ENCODE results near the gene TRAF3IP1. TPM values are rescaled to one million over a fixed set of nuclear protein-coding genes. Genes with fewer than 3 reads are reported as not detected.

Gene TRAF3IP1
- total RNA-seq, 4 donors from 2014 or later: 19.6 to 28.4 (median 21.7) TPM

- Histone ChIP-seq H3K9me3 (no peaks in the 10 kb centered on the region), H3K4me3 (no peak overlapping the region), H3K27me3 (peaks cover 12% of the 10 kb centered on the region), H3K27ac (no peak overlapping the region), H3K36me3 (no peaks in the 10 kb centered on the region), H3K4me1 (no peaks in the 10 kb centered on the region)
- no peak for TF ChIP-seq CTCF (IDR thresholded peaks at IDR 0.05)
- no peak for TF ChIP-seq POLR2A (IDR thresholded peaks at IDR 0.05)
- TF ChIP-seq EP300 (IDR thresholded peaks at IDR 0.05): no peak
- no peak for TF ChIP-seq POLR2AphosphoS5 (IDR thresholded peaks at IDR 0.05)
- 78 to 84% methylated on average over 3 to 6 of the region's 24 CpGs for WGBS, 2 donors (ENCODE audit: low coverage in 1 of 2)
- no peak for ATAC-seq
Observed at GRCh38 chr2:238296638-238297457, 23.5 kb upstream of the TRAF3IP1 start.

GRCh38 chr2:238299803-238300202 is 20.5 kb upstream of the TRAF3IP1 start:
- WGBS, 2 donors (ENCODE audit: low coverage in 1 of 2): 14 to 59% methylated on average over 1 to 6 of the region's 7 CpGs

DNA sequence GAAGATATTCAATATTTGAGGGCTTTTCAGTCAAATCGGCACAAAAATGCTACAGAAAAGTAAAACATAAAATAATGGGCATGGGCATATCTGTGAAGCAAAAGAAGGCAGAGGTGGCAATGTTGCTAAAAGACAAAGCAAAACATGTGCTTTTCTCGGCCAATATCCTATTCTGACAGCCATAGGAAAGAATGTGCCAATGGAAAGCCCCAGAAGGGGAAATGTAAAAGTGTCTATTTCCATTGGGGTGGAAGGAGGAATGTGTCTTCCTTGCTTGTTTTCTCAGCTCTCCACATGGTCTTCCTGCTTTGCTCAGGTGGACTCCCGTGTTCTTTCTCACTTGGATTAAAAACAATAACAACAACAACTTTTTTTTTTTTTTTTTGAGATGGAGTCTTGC is 18.2 kb upstream of the TRAF3IP1 start:
- H3K36me3 ChIP-seq: no peaks in the 10 kb centered on the region
- TF ChIP-seq CTCF (IDR thresholded peaks at IDR 0.05) (no peak), EP300 (IDR thresholded peaks at IDR 0.05) (no peak), POLR2A (IDR thresholded peaks at IDR 0.05) (no peak), POLR2AphosphoS5 (IDR thresholded peaks at IDR 0.05) (no peak)
- H3K4me1 ChIP-seq: no peaks in the 10 kb centered on the region
- ATAC-seq: no peak
- peaks cover 5% of the 10 kb centered on the region for H3K27me3 ChIP-seq
- H3K9me3 ChIP-seq: no peaks in the 10 kb centered on the region
- WGBS, 2 donors (ENCODE audit: low coverage in 1 of 2): 61 to 72% methylated on average over 3 of the region's 3 CpGs
- H3K27ac ChIP-seq: no peak overlapping the region
- no peak overlapping the region for H3K4me3 ChIP-seq

More at GRCh38 chr2:238299803-238300202, 20.5 kb upstream of the TRAF3IP1 start:
- H3K36me3 ChIP-seq: no peaks in the 10 kb centered on the region
- H3K4me1 ChIP-seq: no peaks in the 10 kb centered on the region
- ATAC-seq: no peak
- no peaks in the 10 kb centered on the region for H3K9me3 ChIP-seq
- no peak for TF ChIP-seq POLR2A (IDR thresholded peaks at IDR 0.05)
- no peak for TF ChIP-seq POLR2AphosphoS5 (IDR thresholded peaks at IDR 0.05)
- H3K27ac ChIP-seq: no peak overlapping the region
- H3K4me3 ChIP-seq: no peak overlapping the region
- H3K27me3 ChIP-seq: peaks cover 12% of the 10 kb centered on the region

DNA sequence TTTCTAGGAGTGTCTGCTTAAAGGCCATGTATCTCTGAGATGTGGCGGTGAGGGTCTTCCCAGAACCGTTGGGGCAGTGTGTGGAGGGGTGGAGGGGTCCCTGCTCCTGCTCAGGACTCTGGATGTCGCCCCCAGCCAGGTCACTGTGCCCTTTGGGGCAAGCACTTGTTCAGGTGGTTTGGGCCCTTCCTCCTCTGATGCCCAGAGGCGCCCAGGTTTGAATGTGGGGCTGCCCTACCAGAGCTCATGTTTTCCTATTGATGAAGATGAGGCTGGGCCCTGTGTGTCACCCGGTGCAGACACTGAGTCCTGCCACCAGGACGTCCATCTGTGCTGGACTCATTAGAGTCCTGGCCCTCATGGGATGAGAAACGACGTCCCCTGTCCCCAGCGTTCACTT is 17.6 kb upstream of the TRAF3IP1 start:
- WGBS, 2 donors (ENCODE audit: low coverage in 1 of 2): 74 to 77% methylated on average over 3 to 5 of the region's 9 CpGs
- Histone ChIP-seq H3K27ac (no peak overlapping the region), H3K27me3 (no peaks in the 10 kb centered on the region), H3K4me1 (no peaks in the 10 kb centered on the region), H3K9me3 (no peaks in the 10 kb centered on the region), H3K4me3 (no peak overlapping the region), H3K36me3 (no peaks in the 10 kb centered on the region)
- TF ChIP-seq EP300 (IDR thresholded peaks at IDR 0.05) (no peak), POLR2AphosphoS5 (IDR thresholded peaks at IDR 0.05) (no peak), POLR2A (IDR thresholded peaks at IDR 0.05) (no peak), CTCF (IDR thresholded peaks at IDR 0.05) (no peak)
- no peak for ATAC-seq

DNA sequence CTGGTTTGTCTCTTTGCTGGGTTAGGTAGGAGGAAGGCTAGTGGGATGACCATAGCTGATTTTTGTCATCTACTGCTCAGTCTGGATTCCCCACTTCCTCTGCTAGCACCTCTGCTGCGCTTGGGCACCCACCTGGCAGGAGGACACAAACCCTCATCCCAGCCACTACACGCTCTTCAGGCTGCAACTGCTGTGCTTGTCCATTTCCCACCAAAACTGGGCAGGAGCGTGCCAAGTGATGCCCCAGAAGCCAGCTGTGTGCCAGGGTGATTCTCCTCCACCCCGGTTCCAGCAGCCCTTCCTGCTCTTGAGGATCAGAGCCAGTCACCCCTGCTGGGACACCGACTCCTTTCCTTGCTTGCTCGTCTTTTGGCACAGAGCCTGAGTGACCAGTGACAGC is 16.2 kb upstream of the TRAF3IP1 start:
- no peaks in the 10 kb centered on the region for H3K36me3 ChIP-seq
- 85 to 90% methylated on average over 2 to 5 of the region's 6 CpGs for WGBS, 2 donors (ENCODE audit: low coverage in 1 of 2)
- H3K9me3 ChIP-seq: no peaks in the 10 kb centered on the region
- H3K27ac ChIP-seq: no peak overlapping the region
- ATAC-seq: no peak
- no peaks in the 10 kb centered on the region for H3K4me1 ChIP-seq
- H3K4me3 ChIP-seq: no peak overlapping the region
- no peak for TF ChIP-seq CTCF (IDR thresholded peaks at IDR 0.05)
- no peak for TF ChIP-seq POLR2AphosphoS5 (IDR thresholded peaks at IDR 0.05)
- no peak for TF ChIP-seq POLR2A (IDR thresholded peaks at IDR 0.05)
- no peak for TF ChIP-seq EP300 (IDR thresholded peaks at IDR 0.05)
- no peaks in the 10 kb centered on the region for H3K27me3 ChIP-seq
